ENCODE results near the gene THSD1.

DNA sequence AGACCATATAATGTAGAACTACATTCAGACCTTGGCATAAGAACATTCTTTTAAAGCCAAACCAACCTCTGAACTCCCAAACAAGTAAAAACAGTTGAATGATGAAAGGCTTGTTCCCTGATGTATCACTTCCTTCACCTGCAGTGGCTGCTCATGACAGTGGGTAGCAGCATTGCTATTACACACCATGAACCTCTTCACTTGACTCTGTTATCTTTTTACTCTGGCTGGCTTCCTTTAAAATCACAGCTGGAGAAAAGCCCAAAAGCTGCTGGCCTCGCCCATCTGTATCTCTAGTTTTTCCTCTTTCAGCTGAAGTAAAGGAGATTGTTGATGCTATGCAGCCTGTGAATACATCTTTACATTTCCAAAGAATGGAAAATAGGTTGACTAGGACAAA lies 22.6 kb downstream of the THSD1 start:
- TF ChIP-seq EZH2 (IDR thresholded peaks at IDR 0.05; ENCODE audit: borderline replicate concordance, insufficient read depth, low read length, poor library complexity, severe bottlenecking) = no peak
- TF ChIP-seq, protein P1, sequence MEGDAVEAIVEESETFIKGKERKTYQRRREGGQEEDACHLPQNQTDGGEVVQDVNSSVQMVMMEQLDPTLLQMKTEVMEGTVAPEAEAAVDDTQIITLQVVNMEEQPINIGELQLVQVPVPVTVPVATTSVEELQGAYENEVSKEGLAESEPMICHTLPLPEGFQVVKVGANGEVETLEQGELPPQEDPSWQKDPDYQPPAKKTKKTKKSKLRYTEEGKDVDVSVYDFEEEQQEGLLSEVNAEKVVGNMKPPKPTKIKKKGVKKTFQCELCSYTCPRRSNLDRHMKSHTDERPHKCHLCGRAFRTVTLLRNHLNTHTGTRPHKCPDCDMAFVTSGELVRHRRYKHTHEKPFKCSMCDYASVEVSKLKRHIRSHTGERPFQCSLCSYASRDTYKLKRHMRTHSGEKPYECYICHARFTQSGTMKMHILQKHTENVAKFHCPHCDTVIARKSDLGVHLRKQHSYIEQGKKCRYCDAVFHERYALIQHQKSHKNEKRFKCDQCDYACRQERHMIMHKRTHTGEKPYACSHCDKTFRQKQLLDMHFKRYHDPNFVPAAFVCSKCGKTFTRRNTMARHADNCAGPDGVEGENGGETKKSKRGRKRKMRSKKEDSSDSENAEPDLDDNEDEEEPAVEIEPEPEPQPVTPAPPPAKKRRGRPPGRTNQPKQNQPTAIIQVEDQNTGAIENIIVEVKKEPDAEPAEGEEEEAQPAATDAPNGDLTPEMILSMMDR (IDR thresholded peaks at IDR 0.05; ENCODE audit: poor library complexity, severe bottlenecking) = no peak
- TF ChIP-seq TAF1 (IDR thresholded peaks at IDR 0.05; ENCODE audit: low read depth) = no peak
- no peak for TF ChIP-seq POLR2AphosphoS5 (IDR thresholded peaks at IDR 0.05)
- no peak for TF ChIP-seq MXI1 (conservative IDR thresholded peaks at IDR 0.05; ENCODE audit: poor library complexity, severe bottlenecking)
- no peak for TF ChIP-seq EP300 (conservative IDR thresholded peaks at IDR 0.05; ENCODE audit: poor library complexity, severe bottlenecking)

Measured in neural cell (in vitro differentiated cells).